Natural killer cell (primary cell): Measurements from ENCODE around the gene PEX6. TPM values are rescaled to one million over a fixed set of nuclear protein-coding genes. Genes with fewer than 3 reads are reported as not detected.

Source experiments
- ATAC-seq, 3 donors: fragments of 150-1000 bp in 2 of 3; fragments of 200-7000 bp in 1 of 3; cut with Tn5 transposase; 1 replicate in 1 of 3; 2 replicates in 2 of 3; pipeline ENCODE4 v1.10.0; 2021; ENCODE audit warnings: mild to moderate bottlenecking in 2 of 3, moderate library complexity in 2 of 3
- DNase-seq, 2 donors: peaks; one replicate each; pipeline versions ENCODE4 v3.0.0 to v3.0.0-alpha.2; 2013 to 2021; ENCODE audit warnings: mixed read lengths in 1 of 2
- H3K27ac ChIP-seq: one replicate; pipeline ENCODE4 v1.5.1; 2013; ENCODE audit warnings: mild to moderate bottlenecking, low read length
- H3K27me3 ChIP-seq: one replicate; pipeline ENCODE4 v1.6.1; 2013; ENCODE audit warnings: low read length; ENCODE audit not compliant: control insufficient read depth, insufficient read depth
- H3K36me3 ChIP-seq: one replicate; pipeline ENCODE4 v1.6.1; 2013; ENCODE audit warnings: low read length; ENCODE audit not compliant: control insufficient read depth, insufficient read depth
- H3K4me1 ChIP-seq: one replicate; pipeline ENCODE4 v1.6.1; 2013; ENCODE audit warnings: low read length; ENCODE audit not compliant: control insufficient read depth, insufficient read depth
- H3K4me3 ChIP-seq: one replicate; pipeline ENCODE4 v1.5.1; 2013; ENCODE audit warnings: low read length
- H3K9me3 ChIP-seq: one replicate; pipeline ENCODE4 v1.6.1; 2013; ENCODE audit warnings: low read length; ENCODE audit not compliant: control insufficient read depth, insufficient read depth
- H3K27ac Mint-ChIP-seq, 2 donors: one replicate each; pipeline ENCODE4 v1.8.0; 2022; ENCODE audit warnings: mild to moderate bottlenecking in 2 of 2, mixed read lengths in 2 of 2, moderate library complexity in 1 of 2
- H3K27me3 Mint-ChIP-seq, 2 donors: one replicate each; pipeline ENCODE4 v1.8.0; 2022; ENCODE audit warnings: low read depth in 2 of 2, mixed read lengths in 2 of 2
- H3K36me3 Mint-ChIP-seq: one replicate; pipeline ENCODE4 v1.8.0; 2022; ENCODE audit warnings: mixed read lengths
- H3K4me1 Mint-ChIP-seq, 2 donors: one replicate each; pipeline ENCODE4 v1.8.0; 2022; ENCODE audit warnings: mixed read lengths in 2 of 2
- H3K4me3 Mint-ChIP-seq: one replicate; pipeline ENCODE4 v1.8.0; 2022; ENCODE audit warnings: mild to moderate bottlenecking, moderate library complexity, mixed read lengths
- H3K9me3 Mint-ChIP-seq, 2 donors: one replicate each; pipeline ENCODE4 v1.8.0; 2022; ENCODE audit warnings: mixed read lengths in 2 of 2
- CTCF ChIP-seq: fragments of 200-600 bp; IDR thresholded peaks from one replicate; pipeline ENCODE4 v1.8.0; 2022; ENCODE audit warnings: antibody characterized with exemption
- WGBS: methylation state at CpG from one replicate; pipeline ENCODE4 v1.1.7; 2013; ENCODE audit warnings: missing lambda C conversion rate; ENCODE audit not compliant: insufficient coverage; 5-methylcytosine and 5-hydroxymethylcytosine counted together
- intact Hi-C: fragments of 100-400 bp; cut with micrococcal nuclease; formaldehyde crosslinking; loops from one replicate; pipeline ENCODE4 v1.14.2; 2022
- total RNA-seq, 4 donors: library from RNA; stranded (reverse); fragments of 120-200 nt in 1 of 4; gene quantifications; one replicate each; pipeline versions ENCODE4 v1.2.3 to v1.2.4, GENCODE V29; 2013 to 2022

Gene PEX6
- total RNA-seq, 3 donors from 2014 or later (not counting 1 experiment from before 2014, with no cell fraction given), result 8.2 to 13.6 (median 9.9) TPM

- H3K27ac ChIP-seq, result no peak overlapping the region
- no peak overlapping the region for H3K27ac Mint-ChIP-seq
- H3K4me1 ChIP-seq, result no peaks in the 10 kb centered on the region
- no peak overlapping the region for H3K4me3 ChIP-seq
- H3K27me3 ChIP-seq, result no peaks in the 10 kb centered on the region
- intact Hi-C loops, result no loop called here
- 78% methylated on average over 3 of the region's 4 CpGs for WGBS
- no peak for DNase-seq
- no peaks in the 10 kb centered on the region for H3K9me3 Mint-ChIP-seq
- TF ChIP-seq CTCF, result no peak
- no peak overlapping the region for H3K4me3 Mint-ChIP-seq
- no peak for ATAC-seq
- peaks cover 18% of the 10 kb centered on the region for H3K36me3 ChIP-seq
- H3K36me3 Mint-ChIP-seq, result no peaks in the 10 kb centered on the region
- peaks cover 0 to 4% of the 10 kb centered on the region in 2 donors for H3K4me1 Mint-ChIP-seq
- H3K27me3 Mint-ChIP-seq, result no peaks in the 10 kb centered on the region
- no peaks in the 10 kb centered on the region for H3K9me3 ChIP-seq
Observed at GRCh38 chr6:42970871-42971612, 7.9 kb downstream of the PEX6 start.

GRCh38 chr6:42969934-42970333, 9.0 kb downstream of the PEX6 start:
- peaks cover 0 to 4% of the 10 kb centered on the region in 2 donors for H3K4me1 Mint-ChIP-seq
- H3K27ac Mint-ChIP-seq, result no peak overlapping the region
- peaks cover 25% of the 10 kb centered on the region for H3K36me3 ChIP-seq

GRCh38 chr6:42969431-42969830, 9.6 kb downstream of the PEX6 start:
- Mint-ChIP-seq H3K27me3 (no peaks in the 10 kb centered on the region), H3K4me3 (no peak overlapping the region), H3K27ac (no peak overlapping the region), H3K36me3 (no peaks in the 10 kb centered on the region), H3K4me1 (peaks cover 0 to 4% of the 10 kb centered on the region in 2 donors), H3K9me3 (no peaks in the 10 kb centered on the region)
- Histone ChIP-seq H3K9me3 (no peaks in the 10 kb centered on the region), H3K27ac (no peak overlapping the region), H3K36me3 (peaks cover 29% of the 10 kb centered on the region), H3K4me3 (no peak overlapping the region), H3K27me3 (no peaks in the 10 kb centered on the region), H3K4me1 (no peaks in the 10 kb centered on the region)
- ATAC-seq, result no peak
- intact Hi-C loops, result no loop called here
- DNase-seq, result no peak
- TF ChIP-seq CTCF, result no peak
- 92% methylated on average over 2 of the region's 2 CpGs for WGBS

More at GRCh38 chr6:42969934-42970333, 9.0 kb downstream of the PEX6 start:
- DNase-seq (no peak), ATAC-seq (no peak)
- H3K36me3 Mint-ChIP-seq, result no peaks in the 10 kb centered on the region
- intact Hi-C loops, result no loop called here
- no peaks in the 10 kb centered on the region for H3K27me3 Mint-ChIP-seq
- Histone ChIP-seq H3K4me1 (no peaks in the 10 kb centered on the region), H3K27me3 (no peaks in the 10 kb centered on the region), H3K4me3 (no peak overlapping the region), H3K9me3 (no peaks in the 10 kb centered on the region), H3K27ac (no peak overlapping the region)
- H3K9me3 Mint-ChIP-seq, result no peaks in the 10 kb centered on the region
- 97% methylated on average over 4 of the region's 4 CpGs for WGBS
- no peak overlapping the region for H3K4me3 Mint-ChIP-seq
- no peak for TF ChIP-seq CTCF

- peaks cover 33% of the 10 kb centered on the region for H3K36me3 ChIP-seq
Observed at GRCh38 chr6:42968783-42969182, 10.2 kb downstream of the PEX6 start.

More at GRCh38 chr6:42968783-42969182, 10.2 kb downstream of the PEX6 start:
- Histone ChIP-seq H3K27ac (no peak overlapping the region), H3K9me3 (no peaks in the 10 kb centered on the region), H3K4me3 (no peak overlapping the region), H3K4me1 (no peaks in the 10 kb centered on the region), H3K27me3 (no peaks in the 10 kb centered on the region)
- no peaks in the 10 kb centered on the region for H3K36me3 Mint-ChIP-seq
- no peak overlapping the region for H3K4me3 Mint-ChIP-seq
- DNase-seq, result no peak
- no peaks in the 10 kb centered on the region for H3K27me3 Mint-ChIP-seq
- intact Hi-C loops, result no loop called here
- no peak overlapping the region for H3K27ac Mint-ChIP-seq
- 97% methylated on average over 4 of the region's 4 CpGs for WGBS
- no peaks in the 10 kb centered on the region for H3K9me3 Mint-ChIP-seq
- peaks cover 0 to 4% of the 10 kb centered on the region in 2 donors for H3K4me1 Mint-ChIP-seq
- no peak for TF ChIP-seq CTCF
- no peak for ATAC-seq
